IPS-NIHi7 (cell line): ENCODE data around the gene ABHD3.
"Not testable (repeated sequence)": the region's sequence is repeated elsewhere in the genome, so short reads cannot be mapped to it uniquely, and the experiment has no call there.

Experiments used
- DNase-seq: peaks from one replicate; pipeline ENCODE4 v3.0.0; 2012; ENCODE audit warnings: mixed read lengths; ENCODE audit errors: extremely low spot score

Gene ABHD3

GRCh38 chr18:21703241-21703820 lies 1.2 kb downstream of the ABHD3 start:
- DNase-seq = peak; percentile 35

- DNase-seq = no peak
Measured at GRCh38 chr18:21702602-21703001, 2.0 kb downstream of the ABHD3 start.

- DNase-seq = no peak
Measured at GRCh38 chr18:21701621-21702020, 3.0 kb downstream of the ABHD3 start.

- no peak for DNase-seq
Measured at GRCh38 chr18:21700528-21701075, 4.0 kb downstream of the ABHD3 start.

GRCh38 chr18:21693322-21693721 lies 11.3 kb downstream of the ABHD3 start:
- DNase-seq = no peak

GRCh38 chr18:21689736-21690135 lies 14.8 kb downstream of the ABHD3 start:
- DNase-seq = no peak

GRCh38 chr18:21686282-21687105 lies 18.1 kb downstream of the ABHD3 start:
- DNase-seq = no peak

- DNase-seq = not testable (repeated sequence)
Measured at GRCh38 chr18:21685556-21685981, 19.0 kb downstream of the ABHD3 start.

GRCh38 chr18:21684731-21685130 lies 19.8 kb downstream of the ABHD3 start:
- no peak for DNase-seq

- no peak for DNase-seq
Measured at GRCh38 chr18:21682371-21683051, 22.1 kb downstream of the ABHD3 start.

GRCh38 chr18:21680161-21680560 lies 24.4 kb downstream of the ABHD3 start:
- DNase-seq = no peak

GRCh38 chr18:21678859-21679258 lies 25.7 kb downstream of the ABHD3 start:
- DNase-seq = no peak

GRCh38 chr18:21675354-21675753 lies 29.2 kb downstream of the ABHD3 start:
- DNase-seq = not testable (repeated sequence)

GRCh38 chr18:21672521-21673267 lies 31.9 kb downstream of the ABHD3 start:
- DNase-seq = no peak

GRCh38 chr18:21669736-21670285 lies 34.8 kb downstream of the ABHD3 start:
- no peak for DNase-seq

GRCh38 chr18:21664069-21664468 lies 40.5 kb downstream of the ABHD3 start:
- DNase-seq = no peak

GRCh38 chr18:21663578-21663977 lies 41.0 kb downstream of the ABHD3 start:
- no peak for DNase-seq

- DNase-seq = no peak
Measured at GRCh38 chr18:21662581-21662980, 42.0 kb downstream of the ABHD3 start.

- DNase-seq = no peak
Measured at GRCh38 chr18:21660078-21660477, 44.5 kb downstream of the ABHD3 start.

GRCh38 chr18:21656402-21656801 lies 48.2 kb downstream of the ABHD3 start:
- DNase-seq = no peak

- DNase-seq = no peak
Measured at GRCh38 chr18:21653361-21653760, 51.2 kb downstream of the ABHD3 start.
